Measurements from ENCODE around the gene EPN2.

Gene EPN2

GRCh38 chr17:19371259-19372010 lies 134.3 kb downstream of the EPN2 start:
- no peak for DNase-seq

- no peak for DNase-seq
Measured at GRCh38 chr17:19372011-19372370, 134.8 kb downstream of the EPN2 start.

DNA sequence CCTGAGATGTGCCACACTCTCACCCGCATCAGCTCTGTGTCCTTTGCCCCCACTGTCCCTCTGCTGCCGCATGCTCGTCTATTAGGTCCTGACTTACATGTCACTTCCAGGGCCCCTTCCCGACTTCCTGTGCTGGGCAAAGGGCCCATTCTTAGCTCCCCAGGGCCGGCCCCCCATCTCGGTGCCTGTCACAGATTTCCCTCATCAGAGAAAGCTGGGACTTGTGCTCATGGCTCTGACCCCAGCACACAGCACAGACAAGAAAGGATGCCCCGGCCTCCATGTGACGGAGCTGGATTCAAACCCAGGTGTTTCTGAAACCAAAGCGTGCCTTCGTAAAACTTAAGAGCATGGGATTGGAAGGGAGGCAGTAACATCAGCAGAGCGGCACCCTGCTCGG lies 135.3 kb downstream of the EPN2 start:
- no peak for DNase-seq

GRCh38 chr17:19372866-19373504 lies 135.8 kb downstream of the EPN2 start:
- DNase-seq: no peak

- DNase-seq: no peak
Measured at GRCh38 chr17:19374136-19374535, 137.0 kb downstream of the EPN2 start.

- DNase-seq: no peak
Measured at GRCh38 chr17:19375732-19376131, 138.6 kb downstream of the EPN2 start.

- peak; percentile 35 for DNase-seq
Measured at GRCh38 chr17:19376811-19377210, 139.6 kb downstream of the EPN2 start.

DNA sequence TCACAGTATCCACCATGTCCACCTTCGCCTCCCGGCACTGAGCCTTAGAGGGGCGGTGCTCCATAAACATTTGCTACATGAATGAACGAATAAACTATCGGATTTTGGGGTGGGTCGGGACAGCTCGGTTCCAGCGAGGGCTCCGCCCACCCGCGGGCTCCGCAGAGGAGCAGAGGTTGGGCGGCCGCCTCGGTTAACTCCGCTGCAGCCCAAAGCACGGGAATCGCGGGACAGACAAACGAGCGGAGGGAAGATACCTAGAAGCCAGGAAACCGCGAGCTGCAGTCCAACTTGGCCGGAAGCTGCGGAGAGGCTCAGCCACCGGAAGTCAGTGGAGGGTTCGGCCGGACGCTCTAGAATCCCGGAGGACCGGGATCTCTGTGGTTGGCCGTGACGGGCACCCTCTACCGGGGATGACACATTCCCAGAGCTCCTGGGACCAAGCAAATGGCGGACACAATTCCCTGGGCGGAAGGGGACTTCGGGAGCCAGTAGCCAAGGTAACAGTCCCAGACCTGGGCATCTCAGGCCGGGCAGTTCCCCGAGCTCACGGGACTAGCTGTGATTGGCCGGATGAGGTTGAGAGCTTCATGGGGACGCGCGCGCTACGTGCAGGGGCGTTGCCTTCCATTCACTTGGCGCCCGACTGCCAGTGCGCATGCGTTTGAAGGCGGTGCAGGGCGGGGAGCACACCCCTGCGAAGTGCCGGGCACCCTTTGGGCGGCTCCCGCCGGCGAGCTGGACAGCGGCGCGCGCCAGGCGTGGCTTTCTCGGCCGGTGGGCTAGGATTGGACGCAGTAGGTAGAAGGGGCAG lies 140.6 kb downstream of the EPN2 start:
- DNase-seq: peak; percentile 98

GRCh38 chr17:19378416-19379360 lies 141.5 kb downstream of the EPN2 start, which contains the start of gene MAPK7:
TSS of gene MAPK7 (plus strand) at chr17:19378498. CDS start at chr17:19378901, 403 bp downstream.
- no peak for DNase-seq

GRCh38 chr17:19379361-19380065 lies 142.3 kb downstream of the EPN2 start:
- DNase-seq: no peak

- no peak for DNase-seq
Measured at GRCh38 chr17:19380481-19381301, 143.5 kb downstream of the EPN2 start.

GRCh38 chr17:19381361-19381740 lies 144.2 kb downstream of the EPN2 start:
- DNase-seq: no peak

- DNase-seq: no peak
Measured at GRCh38 chr17:19381741-19382444, 144.7 kb downstream of the EPN2 start.

DNA sequence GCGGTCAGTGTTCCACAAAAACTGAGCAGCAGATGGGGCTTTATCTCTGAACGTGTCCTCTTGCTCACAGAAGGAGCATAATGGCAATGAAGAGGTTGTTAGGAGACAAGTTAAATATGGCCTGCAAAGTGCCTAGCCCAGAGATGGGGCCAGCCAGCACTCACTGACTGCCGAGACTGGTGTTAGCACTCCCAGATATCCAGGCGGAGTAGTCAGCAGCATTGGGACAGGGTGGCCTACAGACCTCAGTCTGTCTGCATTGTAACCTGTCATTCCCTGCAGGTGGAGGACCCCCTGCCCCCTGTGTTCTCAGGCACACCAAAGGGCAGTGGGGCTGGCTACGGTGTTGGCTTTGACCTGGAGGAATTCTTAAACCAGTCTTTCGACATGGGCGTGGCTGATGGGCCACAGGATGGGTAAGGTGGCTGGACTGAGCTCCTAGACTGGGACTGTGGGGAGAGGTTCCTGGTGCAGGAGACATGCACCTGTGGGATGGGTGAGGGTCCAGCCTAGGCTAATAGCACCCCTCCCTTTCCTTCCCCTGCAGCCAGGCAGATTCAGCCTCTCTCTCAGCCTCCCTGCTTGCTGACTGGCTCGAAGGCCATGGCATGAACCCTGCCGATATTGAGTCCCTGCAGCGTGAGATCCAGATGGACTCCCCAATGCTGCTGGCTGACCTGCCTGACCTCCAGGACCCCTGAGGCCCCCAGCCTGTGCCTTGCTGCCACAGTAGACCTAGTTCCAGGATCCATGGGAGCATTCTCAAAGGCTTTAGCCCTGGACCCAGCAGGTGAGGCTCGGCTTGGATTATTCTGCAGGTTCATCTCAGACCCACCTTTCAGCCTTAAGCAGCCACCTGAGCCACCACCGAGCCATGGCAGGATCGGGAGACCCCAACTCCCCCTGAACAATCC lies 145.6 kb downstream of the EPN2 start:
- no peak for DNase-seq

DNA sequence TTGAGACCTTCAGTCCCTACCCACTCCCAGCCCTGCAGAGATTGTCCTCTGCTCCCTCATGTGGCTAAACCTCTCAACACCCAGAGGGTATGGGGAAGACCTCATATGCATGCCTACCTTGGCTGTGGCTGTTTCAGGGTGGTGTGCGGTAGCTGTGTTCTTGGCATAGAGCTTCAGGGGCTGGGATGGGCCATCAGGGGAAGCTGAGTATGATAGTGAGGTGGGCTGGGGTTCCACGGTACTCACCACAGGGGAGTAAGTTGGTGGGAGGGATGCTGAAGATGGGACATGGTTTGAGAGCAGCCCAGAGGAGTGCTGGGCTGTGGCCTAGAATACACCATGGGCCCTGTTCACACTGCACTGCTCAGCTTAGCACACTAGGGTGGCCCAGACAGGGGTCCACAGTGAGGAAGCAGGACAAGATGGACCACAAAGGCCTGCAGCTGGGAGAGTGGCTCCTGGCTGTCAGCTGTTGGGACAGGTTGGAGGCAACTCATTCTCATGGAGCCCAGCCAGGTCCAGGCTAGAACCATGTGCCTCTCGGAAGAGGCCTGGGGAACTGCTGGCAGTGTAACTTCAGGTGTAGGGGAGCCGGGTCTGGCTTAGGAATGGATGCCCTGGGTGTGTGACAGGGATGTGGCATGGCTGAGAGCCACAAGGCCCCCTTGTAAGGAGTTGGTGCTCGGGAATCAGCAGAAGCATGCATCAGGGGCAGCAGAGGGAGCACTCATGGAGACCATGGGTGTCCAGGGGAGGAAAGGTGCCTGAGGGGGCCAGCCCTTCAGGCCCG lies 146.7 kb downstream of the EPN2 start:
- DNase-seq: no peak

DNA sequence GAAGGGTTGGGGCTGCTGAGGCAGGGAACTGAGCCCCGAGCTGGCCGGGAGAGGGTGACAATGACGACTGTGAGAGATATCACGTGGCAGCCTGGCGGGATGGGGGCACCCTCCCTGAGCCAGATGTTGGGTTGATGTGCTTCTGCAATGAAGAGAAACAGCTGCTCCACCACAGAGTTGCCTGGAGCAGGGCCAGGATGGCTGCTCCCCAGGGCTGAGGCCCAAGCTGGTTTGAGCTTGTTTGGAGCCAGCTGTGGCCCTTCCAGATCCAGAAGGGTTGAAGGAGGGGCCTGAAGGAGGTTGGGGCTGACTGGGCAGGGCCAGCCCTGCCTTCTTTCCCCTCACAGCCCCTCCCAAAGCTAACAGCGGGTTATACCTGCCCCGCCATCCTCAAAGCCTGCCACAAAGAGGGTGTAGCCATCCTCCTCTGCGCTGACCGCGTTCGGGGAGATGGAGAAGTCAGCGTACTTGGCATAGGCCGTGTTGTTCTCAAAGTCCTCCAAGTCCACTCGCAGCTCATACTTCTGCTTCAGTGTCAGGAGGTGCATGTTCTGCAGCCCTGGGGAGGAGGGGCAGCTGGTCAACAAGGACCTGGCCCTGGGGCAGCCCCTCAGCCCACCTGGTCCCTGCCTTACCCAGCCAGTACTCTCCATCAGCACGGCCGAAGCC lies 147.7 kb downstream of the EPN2 start:
- DNase-seq: peak; percentile 95

DNA sequence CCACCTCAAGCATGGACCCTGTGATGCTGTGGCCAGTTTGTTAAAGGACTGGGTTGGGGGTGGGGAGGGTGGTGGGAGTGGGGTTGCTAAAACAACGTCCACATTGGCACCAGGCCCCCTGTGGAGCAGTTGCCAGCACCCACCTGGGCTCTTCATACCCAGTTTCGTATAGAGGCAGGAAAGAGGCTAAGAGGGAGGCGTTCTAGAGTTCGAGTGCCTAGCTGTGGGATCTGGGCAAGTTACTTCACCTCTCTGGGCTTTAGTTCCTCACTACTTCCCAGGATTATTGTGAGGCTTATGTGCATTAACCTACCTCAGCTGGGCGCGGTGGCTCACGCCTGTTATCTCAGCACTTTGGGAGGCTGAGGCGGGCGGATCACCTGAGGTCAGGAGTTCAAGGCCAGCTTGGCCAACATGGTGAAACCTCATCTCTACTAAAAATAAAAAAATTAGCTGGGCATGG lies 148.4 kb downstream of the EPN2 start:
- DNase-seq: no peak

All from hematopoietic multipotent progenitor cell treated with erythropoietin and hydrocortisone succinate and interleukin-3 and kit ligand, for 6 days (in vitro differentiated cells).